ENCODE results near the gene QRICH2.
"Not testable (repeated sequence)": the region's sequence is repeated elsewhere in the genome, so short reads cannot be mapped to it uniquely, and the experiment has no call there.

The QRICH2 gene

DNA sequence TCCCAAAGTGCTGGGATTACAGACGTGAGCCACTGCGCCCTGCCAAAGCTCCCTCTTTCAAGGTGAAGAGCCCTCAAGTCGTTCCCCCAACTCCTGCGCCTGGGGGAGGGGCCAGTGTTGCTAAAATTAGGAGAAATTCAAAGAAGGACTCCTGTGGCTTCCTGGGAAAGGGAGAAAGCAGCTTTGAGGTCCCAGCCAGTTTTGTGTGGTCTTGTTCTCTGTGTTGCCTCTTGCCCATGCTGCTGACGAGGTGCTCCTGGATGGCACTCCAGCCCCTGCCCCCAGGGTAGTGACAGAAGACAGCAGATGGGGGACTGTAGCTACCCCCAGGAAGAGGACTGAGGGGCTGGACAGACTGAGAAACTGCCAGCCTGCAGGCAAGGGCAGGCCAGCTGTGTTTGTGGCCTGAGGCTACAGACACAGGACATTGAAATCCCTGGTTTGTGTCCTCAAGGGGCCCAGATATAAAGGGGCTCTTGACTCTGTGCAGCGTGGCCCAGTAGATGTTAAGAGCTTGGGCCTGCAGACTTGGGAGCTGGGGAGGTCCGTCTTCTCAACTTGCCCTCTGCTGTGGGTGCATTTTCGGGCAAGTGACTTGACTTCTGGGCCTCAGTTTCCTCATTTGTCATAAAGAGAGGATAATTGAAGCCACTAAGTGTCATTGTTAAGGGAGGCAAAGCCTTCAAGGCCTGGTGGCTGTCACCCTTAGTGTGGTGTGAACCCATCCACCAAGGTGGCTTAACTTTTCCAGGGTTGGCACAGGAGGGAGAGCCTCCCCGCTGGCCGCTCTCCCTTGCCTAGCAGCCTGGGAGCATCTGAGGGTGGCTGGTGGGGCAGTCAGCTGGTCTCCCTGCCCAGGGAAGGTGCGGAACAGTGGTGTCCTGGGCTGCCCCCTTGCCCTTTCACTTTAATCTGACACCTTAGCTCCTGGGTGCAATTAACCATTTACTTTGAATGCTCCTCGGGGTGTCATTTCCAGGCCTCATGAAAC lies 38.8 kb downstream of the QRICH2 start:
- peak overlapping the region; percentile 60 for H3K27ac ChIP-seq (ENCODE audit: low read length)
- peaks cover 50% of the 10 kb centered on the region for H3K4me1 ChIP-seq (ENCODE audit: insufficient read depth, low read length)

DNA sequence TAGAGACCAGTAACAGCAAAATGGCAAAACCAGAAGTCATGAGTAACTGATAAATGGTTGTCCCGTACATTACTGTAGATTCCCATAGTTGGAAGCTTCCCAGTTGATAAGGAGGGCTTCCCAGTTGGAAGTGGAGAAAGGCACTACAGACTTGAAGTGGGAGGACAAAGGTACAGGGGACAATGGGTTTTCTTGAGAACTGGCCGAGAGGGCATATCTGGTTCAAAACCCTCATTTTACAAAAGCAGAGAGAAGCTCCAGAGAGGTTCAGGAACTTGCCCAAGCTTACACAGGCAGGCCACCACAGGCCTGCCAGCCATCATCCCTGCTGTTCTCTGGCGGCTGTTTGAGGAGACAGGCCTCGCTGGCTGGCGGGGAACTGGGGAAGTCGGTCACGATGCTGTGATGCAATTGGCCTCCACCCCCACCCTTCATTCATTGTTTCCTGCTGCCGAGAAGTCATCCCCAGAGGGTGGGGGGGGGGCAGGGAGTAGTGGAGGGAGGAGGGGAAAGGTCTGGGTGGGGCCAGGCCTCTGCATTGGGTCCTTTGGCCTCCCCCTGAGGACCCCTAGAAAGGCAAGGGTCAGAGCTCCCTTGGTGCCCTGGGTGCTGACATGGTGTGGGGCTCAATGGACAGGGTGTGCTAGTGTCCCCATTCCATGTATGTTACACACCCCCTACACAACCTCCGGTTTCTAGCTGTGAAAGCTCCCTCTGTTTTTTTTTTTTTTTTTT lies 39.9 kb downstream of the QRICH2 start:
- Histone ChIP-seq H3K4me1 (ENCODE audit: insufficient read depth, low read length) (peaks cover 56% of the 10 kb centered on the region), H3K4me3 (ENCODE audit: low read depth in 1 of 2, low read length in 2 of 2) (0 out of 4 replicates have a peak overlapping the region, but pooled peaks of 1 of the 2 experiments have one; percentile 76), H3K9me3 (ENCODE audit: insufficient read depth, low read length, severe bottlenecking) (no peaks in the 10 kb centered on the region), H3K27ac (ENCODE audit: low read length) (peak overlapping the region; percentile 41), H3K36me3 (ENCODE audit: insufficient read depth, low read length) (peaks cover 60% of the 10 kb centered on the region), H3K9ac (ENCODE audit: low read depth, low read length) (peak overlapping the region; percentile 96; the same call in 1 of the 2 replicates), H3K79me2 (ENCODE audit: insufficient read depth, low read length) (peaks cover 54% of the 10 kb centered on the region), H3K4me2 (ENCODE audit: insufficient read depth, low read length) (peak overlapping the region; percentile 91), H3K27me3 (ENCODE audit: insufficient read depth, low read length, poor library complexity) (no peaks in the 10 kb centered on the region), H4K20me1 (ENCODE audit: insufficient read depth, low read length) (peaks cover 52% of the 10 kb centered on the region), H2AFZ (ENCODE audit: low read depth, low read length) (no peak overlapping the region)
- ATAC-seq (ENCODE audit: insufficient read depth, low read depth), result no peak
- TF ChIP-seq, protein P1, sequence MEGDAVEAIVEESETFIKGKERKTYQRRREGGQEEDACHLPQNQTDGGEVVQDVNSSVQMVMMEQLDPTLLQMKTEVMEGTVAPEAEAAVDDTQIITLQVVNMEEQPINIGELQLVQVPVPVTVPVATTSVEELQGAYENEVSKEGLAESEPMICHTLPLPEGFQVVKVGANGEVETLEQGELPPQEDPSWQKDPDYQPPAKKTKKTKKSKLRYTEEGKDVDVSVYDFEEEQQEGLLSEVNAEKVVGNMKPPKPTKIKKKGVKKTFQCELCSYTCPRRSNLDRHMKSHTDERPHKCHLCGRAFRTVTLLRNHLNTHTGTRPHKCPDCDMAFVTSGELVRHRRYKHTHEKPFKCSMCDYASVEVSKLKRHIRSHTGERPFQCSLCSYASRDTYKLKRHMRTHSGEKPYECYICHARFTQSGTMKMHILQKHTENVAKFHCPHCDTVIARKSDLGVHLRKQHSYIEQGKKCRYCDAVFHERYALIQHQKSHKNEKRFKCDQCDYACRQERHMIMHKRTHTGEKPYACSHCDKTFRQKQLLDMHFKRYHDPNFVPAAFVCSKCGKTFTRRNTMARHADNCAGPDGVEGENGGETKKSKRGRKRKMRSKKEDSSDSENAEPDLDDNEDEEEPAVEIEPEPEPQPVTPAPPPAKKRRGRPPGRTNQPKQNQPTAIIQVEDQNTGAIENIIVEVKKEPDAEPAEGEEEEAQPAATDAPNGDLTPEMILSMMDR (IDR thresholded peaks at IDR 0.05; ENCODE audit: borderline replicate concordance, extremely low read depth, low read length, poor library complexity, severe bottlenecking), result no peak
- TF ChIP-seq EZH2 (IDR thresholded peaks at IDR 0.05; ENCODE audit: borderline replicate concordance, low read depth, low read length, severe bottlenecking), result no peak
- DNase-seq, result peak; percentile 56

More for the DNA sequence above, 38.8 kb downstream of the QRICH2 start:
- Histone ChIP-seq H3K4me3 (ENCODE audit: low read depth in 1 of 2, low read length in 2 of 2) (0 out of 4 replicates have a peak overlapping the region, but pooled peaks of 1 of the 2 experiments have one; percentile 12), H4K20me1 (ENCODE audit: insufficient read depth, low read length) (peaks cover 52% of the 10 kb centered on the region), H3K79me2 (ENCODE audit: insufficient read depth, low read length) (peaks cover 54% of the 10 kb centered on the region), H3K9me3 (ENCODE audit: insufficient read depth, low read length, severe bottlenecking) (no peaks in the 10 kb centered on the region), H3K4me2 (ENCODE audit: insufficient read depth, low read length) (peak overlapping the region; percentile 41), H3K9ac (ENCODE audit: low read depth, low read length) (no peak overlapping the region; the same call in 1 of the 2 replicates), H2AFZ (ENCODE audit: low read depth, low read length) (no peak overlapping the region), H3K27me3 (ENCODE audit: insufficient read depth, low read length, poor library complexity) (no peaks in the 10 kb centered on the region), H3K36me3 (ENCODE audit: insufficient read depth, low read length) (peaks cover 60% of the 10 kb centered on the region)
- TF ChIP-seq, protein P1 (IDR thresholded peaks at IDR 0.05; ENCODE audit: borderline replicate concordance, extremely low read depth, low read length, poor library complexity, severe bottlenecking), result no peak
- TF ChIP-seq EZH2 (IDR thresholded peaks at IDR 0.05; ENCODE audit: borderline replicate concordance, low read depth, low read length, severe bottlenecking), result no peak
- ATAC-seq (ENCODE audit: insufficient read depth, low read depth), result no peak
- no peak for DNase-seq

DNA sequence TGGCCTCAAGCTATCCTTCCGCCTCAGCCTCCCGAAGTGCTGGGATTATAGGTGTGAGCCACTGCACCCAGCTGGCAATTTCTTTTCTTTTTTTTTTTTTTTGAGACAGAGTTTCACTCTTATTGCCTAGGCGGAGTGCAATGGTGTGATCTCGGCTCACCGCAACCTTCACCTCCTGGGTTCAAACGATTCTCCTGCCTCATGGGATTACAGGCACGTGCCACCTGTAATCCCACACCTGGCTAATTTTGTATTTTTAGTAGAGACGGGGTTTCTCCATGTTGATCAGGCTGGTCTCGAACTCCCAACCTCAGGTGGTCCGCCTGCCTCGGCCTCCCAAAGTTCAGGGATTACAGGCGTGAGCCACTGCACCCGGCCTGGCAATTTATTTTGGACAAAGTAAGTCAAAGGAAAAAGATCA lies 40.5 kb downstream of the QRICH2 start:
- H2AFZ ChIP-seq (ENCODE audit: low read depth, low read length); ATAC-seq (ENCODE audit: insufficient read depth, low read depth); H3K9me3 ChIP-seq (ENCODE audit: insufficient read depth, low read length, severe bottlenecking); H3K27me3 ChIP-seq (ENCODE audit: insufficient read depth, low read length, poor library complexity); DNase-seq: not testable (repeated sequence)
- Histone ChIP-seq H3K36me3 (ENCODE audit: insufficient read depth, low read length) (peaks cover 60% of the 10 kb centered on the region), H3K4me2 (ENCODE audit: insufficient read depth, low read length) (peak overlapping the region; percentile 91), H4K20me1 (ENCODE audit: insufficient read depth, low read length) (peaks cover 52% of the 10 kb centered on the region), H3K79me2 (ENCODE audit: insufficient read depth, low read length) (peaks cover 54% of the 10 kb centered on the region), H3K4me3 (ENCODE audit: low read depth in 1 of 2, low read length in 2 of 2) (peak overlapping the region in 1 of 2 experiments; percentile 76; a peak in 1 of 4 replicates), H3K4me1 (ENCODE audit: insufficient read depth, low read length) (peaks cover 56% of the 10 kb centered on the region), H3K9ac (ENCODE audit: low read depth, low read length) (peak overlapping the region; percentile 96; the same call in 1 of the 2 replicates), H3K27ac (ENCODE audit: low read length) (peak overlapping the region; percentile 41; the same call in 1 of the 2 replicates)
